HepG2 (cell line): Measurements from ENCODE around the gene ACP1. TPM values are rescaled to one million over a fixed set of nuclear protein-coding genes. Genes with fewer than 3 reads are reported as not detected.

Experiments
- ATAC-seq: fragments of 200-7000 bp; cut with Tn5 transposase; 3 replicates; pipeline ENCODE4 v1.9.1; 2020; ENCODE audit warnings: mild to moderate bottlenecking, moderate library complexity
- BruUV-seq: library from RNA; stranded (reverse); fragments of 400-500 nt; replicated peaks from 2 replicates; lab custom pipeline; 2021; lab: Mats Ljungman, UMichigan
- CTCF ChIA-PET: fragments of 300-600 bp; formaldehyde crosslinking; extraction: SDS; loops from one replicate; lab custom pipeline; 2021; ENCODE audit warnings: low total read pairs, inconsistent platforms, low intra/inter-chr PET ratio; lab: Yijun Ruan, JAX
- POLR2A ChIA-PET: fragments of 350-600 bp; sonication (Branson Sonifier 250); formaldehyde crosslinking; loops from one replicate; lab custom pipeline; 2020; ENCODE audit warnings: antibody characterized with exemption, inconsistent platforms; lab: Yijun Ruan, JAX
- DNase-seq: peaks from one replicate; pipeline ENCODE4 v3.0.0-alpha.2; 2015; ENCODE audit warnings: low spot score
- FAIRE-seq: peaks from 3 replicates; lab custom pipeline; 2011; peaks lifted over from hg19 to GRCh38; lab: Jason Lieb, UNC
- H2AFZ ChIP-seq: one replicate; pipeline ENCODE4 v1.6.1; 2011; ENCODE audit warnings: low read length, inconsistent platforms
- H3K27ac ChIP-seq: fragments of 300-600 bp; 3 replicates; pipeline ENCODE4 v1.8.0; 2011; ENCODE audit warnings: mixed run types, mild to moderate bottlenecking, mixed read lengths, low read length, inconsistent platforms; ENCODE audit not compliant: insufficient read depth; ENCODE audit errors: extremely low read length
- H3K27me3 ChIP-seq, 2 experiments: fragments of 200-600 bp in 1 of 2; 2 replicates in 1 of 2; 3 replicates in 1 of 2; pipeline versions ENCODE4 v1.6.0 to v1.8.0; 2011; ENCODE audit warnings: low read length in 2 of 2, mild to moderate bottlenecking in 2 of 2, moderate library complexity in 2 of 2, inconsistent platforms in 1 of 2; ENCODE audit not compliant: insufficient read depth in 2 of 2, control insufficient read depth in 1 of 2
- H3K36me3 ChIP-seq, 2 experiments: fragments of 200-600 bp in 1 of 2; replicated peaks in 1 of 2; 2 replicates in 1 of 2; 3 replicates in 1 of 2; pipeline versions ENCODE4 v1.5.1 to v1.8.0; 2011; ENCODE audit warnings: low read length in 2 of 2, inconsistent platforms in 1 of 2; ENCODE audit not compliant: insufficient read depth in 2 of 2, control insufficient read depth in 1 of 2
- H3K4me1 ChIP-seq: 2 replicates; pipeline ENCODE4 v1.5.1; 2012; ENCODE audit warnings: low read length, inconsistent platforms; ENCODE audit not compliant: insufficient read depth
- H3K4me2 ChIP-seq: 2 replicates; pipeline ENCODE4 v1.6.0; 2011; ENCODE audit warnings: low read depth, low read length, inconsistent platforms
- H3K4me3 ChIP-seq, 3 experiments: fragments of 200-600 bp in 1 of 3; sonication (generic), shearing (Covaris generic) in 1 of 3; replicated peaks in 1 of 3; 2 replicates each; pipeline ENCODE4 v1.5.1; 2011 to 2016; ENCODE audit warnings: low read length in 3 of 3, inconsistent platforms in 2 of 3, low read depth in 2 of 3, mild to moderate bottlenecking in 2 of 3, control low read depth in 1 of 3, mixed read lengths in 1 of 3; ENCODE audit not compliant: insufficient read depth in 1 of 3
- H3K79me2 ChIP-seq: one replicate; pipeline ENCODE4 v1.6.1; 2011; ENCODE audit warnings: low read length, inconsistent platforms; ENCODE audit not compliant: insufficient read depth
- H3K9ac ChIP-seq: 2 replicates; pipeline ENCODE4 v1.6.0; 2011; ENCODE audit warnings: mild to moderate bottlenecking, low read depth, low read length, inconsistent platforms; ENCODE audit not compliant: insufficient read depth
- H3K9me3 ChIP-seq: 2 replicates; pipeline ENCODE4 v1.5.1; 2012; ENCODE audit warnings: mild to moderate bottlenecking, low read length
- H4K20me1 ChIP-seq: 2 replicates; pipeline ENCODE4 v1.6.0; 2011; ENCODE audit warnings: inconsistent platforms, mild to moderate bottlenecking, low read length, moderate library complexity; ENCODE audit not compliant: insufficient read depth
- CBFB ChIP-seq: sonication (generic); formaldehyde crosslinking; IDR thresholded peaks from 2 replicates; pipeline ENCODE4 v1.4.0; 2020; ENCODE audit warnings: missing genetic modification reagents
- CEBPZ ChIP-seq: IDR thresholded peaks from 2 replicates; pipeline ENCODE4 v1.6.1; 2012; ENCODE audit warnings: low read length, improper control_type of control experiment
- FOXA1 ChIP-seq, 2 experiments: fragments of 450-650 bp in 1 of 2; sonication (generic) in 1 of 2; formaldehyde crosslinking in 1 of 2; IDR thresholded peaks; 2 replicates each; pipeline versions ENCODE4 v1.4.0 to v1.6.1; 2016 to 2020; ENCODE audit warnings: missing genetic modification reagents in 1 of 2
- KMT2A ChIP-seq: sonication (generic); formaldehyde crosslinking; IDR thresholded peaks from 2 replicates; pipeline ENCODE4 v1.4.0; 2020; ENCODE audit warnings: missing genetic modification reagents
- PAX8 ChIP-seq: sonication (generic); formaldehyde crosslinking; IDR thresholded peaks from 2 replicates; pipeline ENCODE4 v1.8.0; 2022; ENCODE audit warnings: mild to moderate bottlenecking, missing genetic modification reagents, borderline replicate concordance
- POLR2G ChIP-seq: fragments of 200-400 bp; formaldehyde crosslinking; IDR thresholded peaks from 2 replicates; pipeline ENCODE4 v1.6.1; 2018; ENCODE audit warnings: mild to moderate bottlenecking, low read depth, low read length, moderate library complexity
- RBM22 ChIP-seq: fragments of 200-400 bp; formaldehyde crosslinking; optimal IDR thresholded peaks from 2 replicates; pipeline ENCODE3; 2017; ENCODE audit warnings: mild to moderate bottlenecking, low read length, moderate library complexity
- RNF2 ChIP-seq: fragments of 450-650 bp; conservative IDR thresholded peaks from 2 replicates; pipeline ENCODE4 v1.6.1; 2016; ENCODE audit warnings: low read depth
- SAFB2 ChIP-seq: sonication (generic); formaldehyde crosslinking; IDR thresholded peaks from 2 replicates; pipeline ENCODE4 v1.5.1; 2020; ENCODE audit warnings: missing genetic modification reagents, low read depth, mild to moderate bottlenecking, borderline replicate concordance
- ZNF430 ChIP-seq: sonication (generic); formaldehyde crosslinking; IDR thresholded peaks from 2 replicates; pipeline ENCODE4 v1.9.0; 2021; ENCODE audit warnings: mild to moderate bottlenecking, missing genetic modification reagents
- ZNF740 ChIP-seq: sonication (generic); formaldehyde crosslinking; IDR thresholded peaks from 2 replicates; pipeline ENCODE4 v1.4.0; 2020; ENCODE audit warnings: missing genetic modification reagents
- ZUFSP ChIP-seq: sonication (generic); formaldehyde crosslinking; IDR thresholded peaks from 2 replicates; pipeline ENCODE4 v1.9.0; 2021; ENCODE audit warnings: missing genetic modification reagents, mild to moderate bottlenecking, borderline replicate concordance
- WGBS: methylation state at CpG from one replicate; pipeline ENCODE4 v1.1.6; 2017; ENCODE audit warnings: low lambda C conversion rate; 5-methylcytosine and 5-hydroxymethylcytosine counted together
- in situ Hi-C: cut with HindIII; loops from 2 replicates; pipeline ENCODE4 v1.10.0; 2017; ENCODE audit warnings: low pct_unique_long_range_greater_than_20kb; ENCODE audit not compliant: extremely low pct_ligation_motif_present
- intact Hi-C: fragments of 100-400 bp; cut with micrococcal nuclease; formaldehyde crosslinking; loops from one replicate; pipeline ENCODE4 v1.10.0; 2022; ENCODE audit not compliant: unreplicated experiment
- polyA plus RNA-seq, 8 experiments: library from polyadenylated mRNA; depleted of rRNA in 3 of 8; stranded (reverse) in 7 of 8; unstranded in 1 of 8; fragments of >200 nt; fragmentation: Illumina TruSeq in 4 of 8; extraction: Trizol in 4 of 8; gene quantifications; 2 replicates each; pipeline versions ENCODE4 v1.2.1 to v1.2.3, GENCODE V29; 2011 to 2016; ENCODE audit warnings: low read depth in 4 of 8, missing spikeins in 1 of 8, mixed read lengths in 1 of 8; ENCODE audit not compliant: insufficient read depth in 1 of 8
- total RNA-seq, 5 experiments: library from RNA; depleted of rRNA; stranded (reverse); fragments of >200 nt; fragmentation: Illumina TruSeq; extraction: Trizol; gene quantifications; 2 replicates each; pipeline ENCODE4 v1.2.3, GENCODE V29; 2016; ENCODE audit warnings: low read depth in 1 of 5

ACP1 gene
- total and polyA plus RNA-seq, 2 of the 13 experiments (the other 11 are each of a cell fraction or from before 2014, with no cell fraction given) = 246 to 348 TPM

- Histone ChIP-seq H3K27me3 (no peaks in the 10 kb centered on the region; a peak in 1 of 5 replicates), H3K27ac (no peak overlapping the region), H4K20me1 (no peaks in the 10 kb centered on the region), H3K4me1 (no peaks in the 10 kb centered on the region), H3K9me3 (no peaks in the 10 kb centered on the region), H2AFZ (no peak overlapping the region), H3K4me2 (no peak overlapping the region), H3K79me2 (peaks cover 14% of the 10 kb centered on the region), H3K9ac (no peak overlapping the region), H3K4me3 (no peak overlapping the region), H3K36me3 (peaks cover 18 to 38% of the 10 kb centered on the region in 2 experiments)
- DNase-seq = no peak
- 96% methylated on average over 12 of the region's 12 CpGs for WGBS
- TF ChIP-seq ZNF740 (CRISPR knock-in tag) (no peak), PAX8 (CRISPR knock-in tag) (no peak), KMT2A (no peak), FOXA1 (IDR thresholded peaks at IDR 0.05) (no peak), FOXA1 (CRISPR knock-in tag; IDR thresholded peaks at IDR 0.05) (no peak), RNF2 (no peak), POLR2G (peak; percentile 28; the same call in 1 of the 2 replicates), SAFB2 (no peak), ZUFSP (CRISPR knock-in tag) (no peak), RBM22 (peak; percentile 59), ZNF430 (CRISPR knock-in tag) (no peak), CEBPZ (no peak), CBFB (CRISPR knock-in tag) (no peak)
- in situ Hi-C loops = no loop called here
- intact Hi-C loops = no loop called here
- FAIRE-seq = no peak
- ChIA-PET CTCF (no interaction called here), POLR2A (interaction anchor here (0.7 to 1.2 kb wide), 2 partner anchors 18 to 107 kb away, joined by 4 read pairs; no protein-coding TSS in a partner anchor)
- no TSS peak for BruUV-seq
- no peak for ATAC-seq
Observed at GRCh38 chr2:282371-283263, 17.9 kb downstream of the ACP1 start.
